PC-3 (cell line): ENCODE data around the gene SLC8A2. TPM values are rescaled to one million over a fixed set of nuclear protein-coding genes. Genes with fewer than 3 reads are reported as not detected.

Source experiments
- ATAC-seq: fragments of 200-7000 bp; cut with Tn5 transposase; 2 replicates; pipeline ENCODE4 v1.9.1; 2020; ENCODE audit warnings: mild to moderate bottlenecking, moderate library complexity
- BruUV-seq: library from RNA; stranded (reverse); fragments of 400-500 nt; replicated peaks from 2 replicates; lab custom pipeline; 2021; lab: Mats Ljungman, UMichigan
- CTCF ChIA-PET: fragments of 300-600 bp; sonication (Branson Sonifier 250); formaldehyde crosslinking; loops from one replicate; lab custom pipeline; 2022; ENCODE audit warnings: antibody characterized with exemption; lab: Charles Lee
- POLR2A ChIA-PET: fragments of 300-600 bp; sonication (Branson Sonifier 250); formaldehyde crosslinking; loops from one replicate; lab custom pipeline; 2022; ENCODE audit warnings: antibody characterized with exemption; ENCODE audit not compliant: unreplicated experiment; lab: Charles Lee
- DNase-seq: peaks from one replicate; pipeline ENCODE4 v3.0.0-alpha.2; 2015
- H2AFZ ChIP-seq: fragments of 300-600 bp; sonication (generic); 2 replicates; pipeline ENCODE4 v1.6.0; 2016; ENCODE audit warnings: antibody characterized with exemption, low read length
- H3F3A ChIP-seq: fragments of 300-600 bp; sonication (generic); one replicate; pipeline ENCODE4 v1.6.0; 2017; ENCODE audit warnings: antibody characterized with exemption, low read length, control low read depth, mild to moderate bottlenecking; ENCODE audit not compliant: unreplicated experiment
- H3K27ac ChIP-seq: fragments of 300-600 bp; sonication (generic); 2 replicates; pipeline ENCODE4 v1.5.1; 2016; ENCODE audit warnings: mild to moderate bottlenecking, low read length
- H3K27me3 ChIP-seq: fragments of 300-600 bp; sonication (generic); 2 replicates; pipeline ENCODE4 v1.6.1; 2016; ENCODE audit warnings: low read length, mixed read lengths
- H3K36me3 ChIP-seq: fragments of 300-600 bp; sonication (generic); 2 replicates; pipeline ENCODE4 v1.6.1; 2016; ENCODE audit warnings: low read depth, mixed run types, low read length, mixed read lengths
- H3K4me1 ChIP-seq: fragments of 300-600 bp; sonication (generic); 2 replicates; pipeline ENCODE4 v1.5.1; 2016; ENCODE audit warnings: low read length; ENCODE audit not compliant: insufficient read depth
- H3K4me2 ChIP-seq: fragments of 300-600 bp; sonication (generic); 2 replicates; pipeline ENCODE4 v1.6.0; 2016; ENCODE audit warnings: low read length
- H3K4me3 ChIP-seq: fragments of 300-600 bp; sonication (generic); 2 replicates; pipeline ENCODE4 v1.5.1; 2016; ENCODE audit warnings: mild to moderate bottlenecking, low read length, mixed read lengths
- H3K79me2 ChIP-seq: fragments of 300-600 bp; sonication (generic); 2 replicates; pipeline ENCODE4 v1.6.1; 2017; ENCODE audit warnings: low read length, mixed read lengths
- H3K9ac ChIP-seq: fragments of 300-600 bp; sonication (generic); 2 replicates; pipeline ENCODE4 v1.6.0; 2016; ENCODE audit warnings: mild to moderate bottlenecking, low read length
- H3K9me2 ChIP-seq: fragments of 300-600 bp; sonication (generic); replicated peaks from 2 replicates; pipeline ENCODE4 v1.6.1; 2016; ENCODE audit warnings: mixed run types, low read length, mixed read lengths
- H3K9me3 ChIP-seq: fragments of 300-600 bp; sonication (generic); 2 replicates; pipeline ENCODE4 v1.6.1; 2016; ENCODE audit warnings: low read length, mixed read lengths
- H4K20me1 ChIP-seq: fragments of 300-600 bp; sonication (generic); 2 replicates; pipeline ENCODE4 v1.6.1; 2016; ENCODE audit warnings: low read length, mixed read lengths
- EZH2 ChIP-seq: fragments of 300-600 bp; sonication (generic); IDR thresholded peaks from one replicate; pipeline ENCODE4 v1.6.1; 2017; ENCODE audit warnings: antibody characterized with exemption, mild to moderate bottlenecking, low read length; ENCODE audit not compliant: unreplicated experiment
- EZH2phosphoT487 ChIP-seq: fragments of 300-600 bp; sonication (generic); IDR thresholded peaks from 2 replicates; pipeline ENCODE4 v1.6.1; 2018; ENCODE audit warnings: mild to moderate bottlenecking, antibody characterized with exemption, low read length, borderline replicate concordance
- intact Hi-C: fragments of 100-400 bp; cut with micrococcal nuclease; formaldehyde crosslinking; loops from 2 replicates; pipeline ENCODE4 v1.9.0; 2023
- total RNA-seq: library from RNA; depleted of rRNA; stranded (reverse); fragments of >200 nt; gene quantifications from 2 replicates; pipeline ENCODE4 v1.2.3, GENCODE V29; 2014
- TF ChIP-seq, protein P1 (sequence below): fragments of 300-600 bp; sonication (generic); conservative IDR thresholded peaks from 2 replicates; pipeline ENCODE4 v1.5.1; 2017; ENCODE audit warnings: antibody characterized with exemption, low read depth, mild to moderate bottlenecking, low read length

The SLC8A2 gene
- total RNA-seq, 1 experiment from 2014 or later, result 0.33 TPM

DNA sequence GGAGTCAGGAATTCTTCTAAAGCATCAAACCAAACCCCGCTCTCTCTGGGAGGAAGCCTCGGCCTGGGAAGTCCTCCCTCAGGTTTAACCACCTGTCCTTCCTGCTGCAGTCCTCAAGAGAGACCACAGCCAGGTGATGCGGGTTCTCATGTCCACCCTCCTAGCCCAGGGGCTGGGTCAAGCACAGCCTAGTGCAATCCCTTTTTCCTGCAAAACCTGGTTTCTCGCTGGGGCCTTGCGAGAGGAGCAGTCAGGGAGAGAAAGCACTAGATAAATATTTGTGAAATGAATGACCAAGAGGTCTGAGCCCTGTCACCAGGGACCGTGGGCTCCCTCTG, 2.4 kb downstream of the SLC8A2 start:
- no TSS peak for BruUV-seq

DNA sequence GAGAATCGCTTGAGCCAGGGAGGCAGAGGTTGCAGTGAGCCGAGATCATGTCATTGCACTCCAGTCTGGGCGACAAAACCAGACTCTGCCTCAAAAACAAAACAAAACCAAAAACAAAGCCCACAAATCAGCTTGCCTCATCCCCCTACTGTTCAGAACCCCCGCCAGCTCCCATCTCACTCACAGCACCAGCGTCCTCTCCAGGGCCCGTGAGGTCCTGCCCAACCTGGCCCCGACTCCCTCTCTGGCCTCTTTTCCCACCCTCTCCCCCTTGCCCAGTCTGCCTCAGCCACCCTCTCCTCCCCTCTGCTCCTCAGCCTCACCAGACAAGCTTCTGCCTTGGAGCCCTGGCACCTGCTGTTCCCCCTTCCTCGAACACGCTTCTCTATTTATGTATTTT, 3.8 kb downstream of the SLC8A2 start:
- Histone ChIP-seq H3F3A (no peaks in the 10 kb centered on the region), H3K36me3 (no peaks in the 10 kb centered on the region), H2AFZ (no peak overlapping the region), H3K4me1 (no peaks in the 10 kb centered on the region), H3K4me3 (no peak overlapping the region), H4K20me1 (no peaks in the 10 kb centered on the region), H3K27me3 (peaks cover 31% of the 10 kb centered on the region), H3K9me2 (no peaks in the 10 kb centered on the region), H3K79me2 (no peaks in the 10 kb centered on the region), H3K9ac (no peak overlapping the region), H3K27ac (no peak overlapping the region), H3K4me2 (no peak overlapping the region), H3K9me3 (no peaks in the 10 kb centered on the region)
- BruUV-seq, result no TSS peak
- intact Hi-C loops, result no loop called here
- TF ChIP-seq, protein P1, sequence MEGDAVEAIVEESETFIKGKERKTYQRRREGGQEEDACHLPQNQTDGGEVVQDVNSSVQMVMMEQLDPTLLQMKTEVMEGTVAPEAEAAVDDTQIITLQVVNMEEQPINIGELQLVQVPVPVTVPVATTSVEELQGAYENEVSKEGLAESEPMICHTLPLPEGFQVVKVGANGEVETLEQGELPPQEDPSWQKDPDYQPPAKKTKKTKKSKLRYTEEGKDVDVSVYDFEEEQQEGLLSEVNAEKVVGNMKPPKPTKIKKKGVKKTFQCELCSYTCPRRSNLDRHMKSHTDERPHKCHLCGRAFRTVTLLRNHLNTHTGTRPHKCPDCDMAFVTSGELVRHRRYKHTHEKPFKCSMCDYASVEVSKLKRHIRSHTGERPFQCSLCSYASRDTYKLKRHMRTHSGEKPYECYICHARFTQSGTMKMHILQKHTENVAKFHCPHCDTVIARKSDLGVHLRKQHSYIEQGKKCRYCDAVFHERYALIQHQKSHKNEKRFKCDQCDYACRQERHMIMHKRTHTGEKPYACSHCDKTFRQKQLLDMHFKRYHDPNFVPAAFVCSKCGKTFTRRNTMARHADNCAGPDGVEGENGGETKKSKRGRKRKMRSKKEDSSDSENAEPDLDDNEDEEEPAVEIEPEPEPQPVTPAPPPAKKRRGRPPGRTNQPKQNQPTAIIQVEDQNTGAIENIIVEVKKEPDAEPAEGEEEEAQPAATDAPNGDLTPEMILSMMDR, result no peak
- POLR2A ChIA-PET, result no interaction called here
- CTCF ChIA-PET, result no interaction called here
- no peak for ATAC-seq
- DNase-seq, result no peak

More for the DNA sequence above, 2.4 kb downstream of the SLC8A2 start:
- Histone ChIP-seq H3K9ac (no peak overlapping the region), H2AFZ (no peak overlapping the region), H3K27ac (no peak overlapping the region), H3K27me3 (peaks cover 31% of the 10 kb centered on the region), H3K79me2 (no peaks in the 10 kb centered on the region), H3K9me2 (no peaks in the 10 kb centered on the region), H3F3A (no peaks in the 10 kb centered on the region), H3K4me2 (no peak overlapping the region), H3K36me3 (no peaks in the 10 kb centered on the region), H3K4me3 (no peak overlapping the region), H3K4me1 (no peaks in the 10 kb centered on the region), H4K20me1 (no peaks in the 10 kb centered on the region), H3K9me3 (no peaks in the 10 kb centered on the region)
- POLR2A ChIA-PET, result no interaction called here
- TF ChIP-seq, protein P1, result no peak
- TF ChIP-seq EZH2 (no peak), EZH2phosphoT487 (no peak)
- CTCF ChIA-PET, result no interaction called here
- ATAC-seq, result no peak; the same call in 1 of the 2 replicates
- intact Hi-C loops, result no loop called here
- DNase-seq, result no peak

DNA sequence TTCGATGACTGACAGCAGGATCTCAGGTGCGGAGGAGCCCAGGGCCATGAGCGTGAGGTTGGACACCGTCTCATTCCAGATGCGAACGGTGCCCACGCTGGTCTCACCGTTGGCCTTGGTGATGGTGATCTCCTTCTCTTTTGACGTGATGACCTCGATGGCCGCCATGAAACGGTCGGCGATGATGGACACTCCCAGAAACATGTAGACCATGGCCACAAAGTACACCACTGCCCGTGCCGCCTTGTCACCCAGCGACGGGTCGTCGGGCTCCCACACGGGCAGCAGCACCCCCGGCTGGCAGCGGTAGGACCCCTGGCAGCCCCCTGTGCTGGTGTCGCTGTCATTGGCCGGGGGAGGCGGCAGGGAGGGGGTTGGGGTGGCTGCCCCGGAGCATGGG, 5.7 kb downstream of the SLC8A2 start:
- peaks cover 24% of the 10 kb centered on the region for H3K27me3 ChIP-seq
- CTCF ChIA-PET, result no interaction called here

More for the DNA sequence above, 5.7 kb downstream of the SLC8A2 start:
- Histone ChIP-seq H3K9me2 (no peaks in the 10 kb centered on the region), H3K4me3 (no peak overlapping the region), H2AFZ (no peak overlapping the region), H3K9me3 (no peaks in the 10 kb centered on the region), H3K4me1 (no peaks in the 10 kb centered on the region), H3K27ac (no peak overlapping the region), H3K79me2 (no peaks in the 10 kb centered on the region), H3K4me2 (no peak overlapping the region), H3F3A (no peaks in the 10 kb centered on the region), H4K20me1 (no peaks in the 10 kb centered on the region), H3K36me3 (no peaks in the 10 kb centered on the region), H3K9ac (no peak overlapping the region)
- ATAC-seq (no peak), DNase-seq (no peak)
- BruUV-seq, result no TSS peak
- POLR2A ChIA-PET, result no interaction called here
- intact Hi-C loops, result no loop called here
- TF ChIP-seq, protein P1, result no peak
- TF ChIP-seq EZH2phosphoT487 (no peak), EZH2 (no peak)
